Measurements from ENCODE around the gene SDF2L1.

DNA sequence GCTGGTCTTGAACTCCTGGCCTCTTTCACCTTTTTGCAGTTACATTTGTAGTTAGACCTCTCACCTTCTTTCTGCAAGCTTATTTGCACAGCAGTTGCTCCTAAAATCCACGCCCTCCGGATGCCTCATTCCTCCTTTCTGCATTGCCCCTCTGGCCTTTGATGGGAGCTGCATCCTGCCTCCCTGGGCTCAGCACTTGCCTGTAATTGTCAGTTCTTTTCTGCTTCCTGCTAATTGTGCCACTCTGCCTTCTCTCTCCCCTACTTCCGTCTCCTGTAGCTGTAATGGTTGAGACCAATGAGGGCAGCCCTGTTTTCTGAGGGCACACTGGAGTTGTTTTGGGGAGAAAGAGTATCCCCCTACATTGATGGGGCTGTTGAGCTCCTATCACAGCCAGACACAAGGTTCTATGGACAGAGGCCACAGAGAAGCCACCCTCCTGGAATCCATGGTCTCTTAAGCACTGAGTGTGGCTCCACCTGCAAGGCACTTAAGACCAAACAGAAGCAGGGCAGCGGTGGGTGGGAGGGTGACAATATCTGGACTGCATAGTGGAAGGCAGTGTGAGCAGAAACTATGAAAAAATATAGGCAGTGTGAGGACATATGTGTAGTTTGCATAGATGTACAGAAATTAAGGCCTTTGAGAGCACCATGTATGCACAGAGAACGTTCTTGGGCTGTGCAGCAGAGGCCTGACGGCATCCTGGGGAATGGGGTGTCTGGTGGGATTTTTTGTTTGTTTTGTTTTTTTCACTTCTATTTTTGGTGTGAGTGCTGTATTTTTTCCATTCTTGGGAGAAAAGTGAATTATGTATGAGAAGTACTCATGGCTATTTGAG, 42.8 kb upstream of the SDF2L1 start:
- TF ChIP-seq, protein P1, sequence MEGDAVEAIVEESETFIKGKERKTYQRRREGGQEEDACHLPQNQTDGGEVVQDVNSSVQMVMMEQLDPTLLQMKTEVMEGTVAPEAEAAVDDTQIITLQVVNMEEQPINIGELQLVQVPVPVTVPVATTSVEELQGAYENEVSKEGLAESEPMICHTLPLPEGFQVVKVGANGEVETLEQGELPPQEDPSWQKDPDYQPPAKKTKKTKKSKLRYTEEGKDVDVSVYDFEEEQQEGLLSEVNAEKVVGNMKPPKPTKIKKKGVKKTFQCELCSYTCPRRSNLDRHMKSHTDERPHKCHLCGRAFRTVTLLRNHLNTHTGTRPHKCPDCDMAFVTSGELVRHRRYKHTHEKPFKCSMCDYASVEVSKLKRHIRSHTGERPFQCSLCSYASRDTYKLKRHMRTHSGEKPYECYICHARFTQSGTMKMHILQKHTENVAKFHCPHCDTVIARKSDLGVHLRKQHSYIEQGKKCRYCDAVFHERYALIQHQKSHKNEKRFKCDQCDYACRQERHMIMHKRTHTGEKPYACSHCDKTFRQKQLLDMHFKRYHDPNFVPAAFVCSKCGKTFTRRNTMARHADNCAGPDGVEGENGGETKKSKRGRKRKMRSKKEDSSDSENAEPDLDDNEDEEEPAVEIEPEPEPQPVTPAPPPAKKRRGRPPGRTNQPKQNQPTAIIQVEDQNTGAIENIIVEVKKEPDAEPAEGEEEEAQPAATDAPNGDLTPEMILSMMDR (IDR thresholded peaks at IDR 0.05), result no peak
- TF ChIP-seq POLR2AphosphoS5 (IDR thresholded peaks at IDR 0.05), result no peak

Data from prostate gland (tissue), 2 donors.